Calu3 (cell line): ENCODE data around the gene PLCL2. TPM values are rescaled to one million over a fixed set of nuclear protein-coding genes. Genes with fewer than 3 reads are reported as not detected.

Experiments used
- BruUV-seq: library from RNA; stranded (reverse); fragments of 400-500 nt; replicated peaks from 2 replicates; lab custom pipeline; 2021; lab: Mats Ljungman, UMichigan
- CTCF ChIA-PET: fragments of 300-600 bp; sonication (Branson Sonifier 250); formaldehyde crosslinking; loops from one replicate; lab custom pipeline; 2022; ENCODE audit warnings: antibody characterized with exemption; lab: Charles Lee
- DNase-seq: peaks from one replicate; pipeline ENCODE4 v3.0.0; 2022
- H3K27ac Mint-ChIP-seq: one replicate; pipeline ENCODE4 v1.8.0; 2022; ENCODE audit warnings: mixed read lengths; ENCODE audit not compliant: unreplicated experiment
- H3K27me3 Mint-ChIP-seq: one replicate; pipeline ENCODE4 v1.8.0; 2022; ENCODE audit warnings: mixed read lengths; ENCODE audit not compliant: unreplicated experiment
- H3K36me3 Mint-ChIP-seq: one replicate; pipeline ENCODE4 v1.8.0; 2022; ENCODE audit warnings: mild to moderate bottlenecking, moderate library complexity, mixed read lengths; ENCODE audit not compliant: insufficient read depth, unreplicated experiment
- H3K4me1 Mint-ChIP-seq: one replicate; pipeline ENCODE4 v1.8.0; 2022; ENCODE audit warnings: mild to moderate bottlenecking, low read depth, mixed read lengths; ENCODE audit not compliant: unreplicated experiment
- H3K4me3 Mint-ChIP-seq: one replicate; pipeline ENCODE4 v1.8.0; 2022; ENCODE audit warnings: mild to moderate bottlenecking, low read depth, moderate library complexity, mixed read lengths; ENCODE audit not compliant: unreplicated experiment
- H3K9me3 Mint-ChIP-seq: one replicate; pipeline ENCODE4 v1.8.0; 2022; ENCODE audit warnings: low read depth, mixed read lengths; ENCODE audit not compliant: unreplicated experiment
- intact Hi-C: fragments of 100-400 bp; cut with micrococcal nuclease; formaldehyde crosslinking; loops from one replicate; pipeline ENCODE4 v1.10.0; 2022; ENCODE audit not compliant: unreplicated experiment
- total RNA-seq: library from RNA; stranded (reverse); gene quantifications from 2 replicates; pipeline ENCODE4 v1.2.3, GENCODE V29; 2022
- TF ChIP-seq, protein P1 (sequence below): fragments of 200-600 bp; IDR thresholded peaks from one replicate; pipeline ENCODE4 v1.8.0; 2022; ENCODE audit warnings: antibody characterized with exemption; ENCODE audit not compliant: unreplicated experiment

PLCL2 gene
- total RNA-seq, 1 experiment from 2014 or later = 5.8 TPM

DNA sequence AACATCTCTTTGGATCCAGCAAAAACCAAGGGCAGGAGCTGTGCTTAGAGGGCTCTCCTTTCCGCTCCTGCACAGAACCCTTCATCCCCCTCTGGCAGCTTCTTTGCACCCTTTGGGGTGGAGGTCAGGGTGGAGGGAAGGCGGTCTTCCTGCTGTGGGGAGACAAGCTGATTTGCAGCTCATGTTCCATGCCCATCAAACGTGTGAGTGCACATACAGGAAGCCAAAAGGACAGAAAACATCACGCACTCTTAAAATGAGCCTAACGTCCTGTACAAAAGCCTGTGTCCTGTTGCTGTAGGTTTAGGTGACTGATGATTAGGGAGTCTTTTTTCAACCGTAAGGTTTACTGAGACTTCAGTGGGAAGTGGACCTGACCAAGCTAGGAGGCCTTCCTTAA lies 195.2 kb downstream of the PLCL2 start:
- intact Hi-C loops = no loop called here
- Mint-ChIP-seq H3K9me3 (peaks cover 7% of the 10 kb centered on the region), H3K27ac (no peak overlapping the region), H3K27me3 (no peaks in the 10 kb centered on the region), H3K36me3 (no peaks in the 10 kb centered on the region), H3K4me3 (no peak overlapping the region), H3K4me1 (no peaks in the 10 kb centered on the region)
- CTCF ChIA-PET = no interaction called here
- BruUV-seq = no TSS peak
- DNase-seq = no peak
- TF ChIP-seq, protein P1, sequence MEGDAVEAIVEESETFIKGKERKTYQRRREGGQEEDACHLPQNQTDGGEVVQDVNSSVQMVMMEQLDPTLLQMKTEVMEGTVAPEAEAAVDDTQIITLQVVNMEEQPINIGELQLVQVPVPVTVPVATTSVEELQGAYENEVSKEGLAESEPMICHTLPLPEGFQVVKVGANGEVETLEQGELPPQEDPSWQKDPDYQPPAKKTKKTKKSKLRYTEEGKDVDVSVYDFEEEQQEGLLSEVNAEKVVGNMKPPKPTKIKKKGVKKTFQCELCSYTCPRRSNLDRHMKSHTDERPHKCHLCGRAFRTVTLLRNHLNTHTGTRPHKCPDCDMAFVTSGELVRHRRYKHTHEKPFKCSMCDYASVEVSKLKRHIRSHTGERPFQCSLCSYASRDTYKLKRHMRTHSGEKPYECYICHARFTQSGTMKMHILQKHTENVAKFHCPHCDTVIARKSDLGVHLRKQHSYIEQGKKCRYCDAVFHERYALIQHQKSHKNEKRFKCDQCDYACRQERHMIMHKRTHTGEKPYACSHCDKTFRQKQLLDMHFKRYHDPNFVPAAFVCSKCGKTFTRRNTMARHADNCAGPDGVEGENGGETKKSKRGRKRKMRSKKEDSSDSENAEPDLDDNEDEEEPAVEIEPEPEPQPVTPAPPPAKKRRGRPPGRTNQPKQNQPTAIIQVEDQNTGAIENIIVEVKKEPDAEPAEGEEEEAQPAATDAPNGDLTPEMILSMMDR = no peak

DNA sequence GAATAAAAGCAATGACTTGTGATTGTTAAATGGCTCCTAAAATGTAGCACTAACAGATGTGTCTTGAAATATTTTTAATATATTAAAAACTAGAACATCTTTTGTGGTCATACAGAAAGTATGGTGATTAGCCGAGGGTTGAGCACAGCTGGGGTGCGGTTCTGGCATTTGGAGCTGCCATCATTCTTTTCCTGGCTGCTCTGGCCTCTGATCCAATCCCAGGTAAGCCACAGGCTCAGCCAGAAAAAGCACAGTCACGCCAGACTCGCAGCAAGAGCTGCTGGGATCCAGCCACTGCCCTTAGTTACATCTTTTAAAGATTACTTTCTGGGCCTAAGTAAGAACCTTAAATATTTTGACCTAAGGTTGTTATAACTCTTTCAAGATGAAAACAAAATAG lies 196.8 kb downstream of the PLCL2 start:
- CTCF ChIA-PET = no interaction called here
- DNase-seq = no peak
- no TSS peak for BruUV-seq

DNA sequence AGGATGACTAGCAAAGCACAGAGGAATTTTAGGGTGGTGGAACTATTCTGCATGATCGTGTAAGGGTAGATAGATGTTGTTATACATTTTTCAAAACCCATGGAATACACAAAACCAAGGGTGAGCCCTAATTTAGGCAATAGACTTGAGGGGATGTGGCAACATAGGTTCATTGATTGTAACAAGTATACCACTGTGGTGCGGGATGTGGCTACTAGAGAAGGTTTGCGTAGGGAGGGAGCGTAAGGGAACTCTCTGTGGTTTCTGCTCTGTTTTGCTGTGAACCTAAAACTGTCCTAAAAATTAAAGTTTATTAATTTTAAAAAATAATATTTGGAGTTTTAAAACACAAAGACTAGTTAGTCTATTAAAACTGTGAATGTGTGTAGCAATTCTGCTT lies 202.8 kb downstream of the PLCL2 start:
- TF ChIP-seq, protein P1 = no peak
- H3K4me1 Mint-ChIP-seq = no peaks in the 10 kb centered on the region
- H3K27me3 Mint-ChIP-seq = no peaks in the 10 kb centered on the region
- BruUV-seq = no TSS peak
- CTCF ChIA-PET = no interaction called here
- H3K4me3 Mint-ChIP-seq = no peak overlapping the region
- H3K27ac Mint-ChIP-seq = no peak overlapping the region
- intact Hi-C loops = no loop called here
- DNase-seq = no peak
- H3K36me3 Mint-ChIP-seq = no peaks in the 10 kb centered on the region
- H3K9me3 Mint-ChIP-seq = peaks cover 7% of the 10 kb centered on the region

More for the DNA sequence above, 196.8 kb downstream of the PLCL2 start:
- intact Hi-C loops = no loop called here
- Mint-ChIP-seq H3K27ac (no peak overlapping the region), H3K9me3 (peaks cover 7% of the 10 kb centered on the region), H3K36me3 (no peaks in the 10 kb centered on the region), H3K4me3 (no peak overlapping the region), H3K27me3 (no peaks in the 10 kb centered on the region), H3K4me1 (no peaks in the 10 kb centered on the region)
- TF ChIP-seq, protein P1 = no peak

- DNase-seq = no peak
- no TSS peak for BruUV-seq
- H3K9me3 Mint-ChIP-seq = peaks cover 4% of the 10 kb centered on the region
- H3K36me3 Mint-ChIP-seq = no peaks in the 10 kb centered on the region
- no peak overlapping the region for H3K4me3 Mint-ChIP-seq
- TF ChIP-seq, protein P1 = no peak
- CTCF ChIA-PET = no interaction called here
- intact Hi-C loops = no loop called here
- H3K27me3 Mint-ChIP-seq = no peaks in the 10 kb centered on the region
- H3K4me1 Mint-ChIP-seq = no peaks in the 10 kb centered on the region
- H3K27ac Mint-ChIP-seq = no peak overlapping the region
Measured at GRCh38 chr3:17088017-17088416, 203.3 kb downstream of the PLCL2 start.
